Kidney glomerular epithelial cell (primary cell): ENCODE measurements around the gene MSANTD1.
"Not testable (repeated sequence)": the region's sequence is repeated elsewhere in the genome, so short reads cannot be mapped to it uniquely, and the experiment has no call there.

Experiments used
- DNase-seq: peaks from one replicate; lab custom pipeline; 2025; lab: John Stamatoyannopoulos, UW

Gene MSANTD1

GRCh38 chr4:3291411-3291968 is 42.5 kb downstream of the MSANTD1 start:
- peak; percentile 37 for DNase-seq

DNA sequence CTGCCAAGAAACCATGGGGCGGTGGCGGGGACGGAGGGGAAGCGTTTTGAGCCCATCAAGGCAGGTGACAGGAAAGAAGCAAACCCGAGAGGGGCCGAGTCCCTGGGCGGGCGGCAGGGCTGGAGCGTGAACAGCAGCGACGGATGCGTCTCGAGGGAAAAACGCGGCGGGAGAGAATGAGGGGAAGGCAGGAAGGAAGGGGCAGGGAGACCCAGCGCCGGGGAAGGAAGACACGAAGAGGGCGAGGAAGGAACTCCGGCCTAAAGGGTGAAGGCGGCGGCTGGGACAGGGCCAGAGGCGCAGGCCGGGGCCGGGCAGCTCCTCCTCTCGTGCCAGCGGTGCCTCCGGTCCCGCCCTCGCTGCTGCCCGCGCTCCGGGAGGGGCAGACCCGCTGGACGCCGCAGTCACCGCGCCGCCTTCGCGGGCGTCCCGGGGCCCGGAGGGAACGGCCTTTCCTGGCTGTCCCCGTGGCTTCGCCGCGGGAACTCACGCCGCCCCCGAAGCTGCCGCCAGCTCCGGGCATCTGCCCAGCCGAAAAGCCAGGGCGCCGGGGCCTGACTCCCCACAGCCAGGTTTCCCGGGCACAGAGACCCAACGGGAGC is 43.1 kb downstream of the MSANTD1 start:
- DNase-seq, result no peak

DNA sequence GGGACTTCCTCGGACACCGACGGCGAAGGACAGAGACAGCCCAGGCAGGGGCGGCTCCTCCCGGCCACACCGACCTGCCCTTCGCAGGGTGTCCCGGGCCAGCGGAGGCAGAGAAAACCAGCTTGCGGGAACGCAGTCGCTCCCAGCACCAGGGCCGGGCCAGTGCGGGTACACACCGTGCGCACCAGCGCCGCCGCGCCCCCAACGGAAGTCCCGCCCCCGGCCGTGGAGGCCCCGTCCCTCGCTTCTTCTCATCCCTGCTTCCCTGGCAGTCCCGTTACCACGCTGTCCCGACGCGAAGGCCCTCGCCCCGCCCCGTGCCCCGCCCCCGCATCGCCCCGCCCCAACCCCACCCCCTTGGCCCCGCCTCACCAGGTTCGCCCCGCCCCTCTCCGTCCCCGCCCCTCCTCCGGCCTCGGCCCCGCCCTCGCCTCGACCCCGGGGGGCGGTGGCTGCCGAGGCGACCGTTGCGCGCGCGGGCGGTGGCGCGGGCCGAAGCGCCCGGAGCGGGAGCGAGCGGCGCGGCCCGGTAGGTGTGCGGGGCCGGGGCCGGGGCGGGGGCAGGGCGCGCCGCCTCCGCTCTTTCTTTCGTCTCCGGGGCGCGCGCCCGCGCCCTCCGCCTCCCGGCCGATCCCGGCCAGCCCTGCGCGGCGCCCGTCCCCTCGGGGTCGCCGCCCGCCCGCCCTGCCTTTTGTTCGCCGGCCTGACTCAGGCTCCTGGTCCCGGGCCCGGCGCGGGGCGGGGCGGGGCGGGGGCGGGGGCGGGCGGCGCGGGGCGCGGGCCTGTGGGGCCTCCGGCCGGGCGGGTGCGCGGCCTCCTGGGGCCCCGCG is 43.8 kb downstream of the MSANTD1 start, which contains the start of gene RGS12:
RGS12 (plus strand) TSS at position 451 of the 830 bp plus-strand sequence. CDS start 23,150 bp downstream, outside the sequence.
- peak; percentile 52 for DNase-seq

DNA sequence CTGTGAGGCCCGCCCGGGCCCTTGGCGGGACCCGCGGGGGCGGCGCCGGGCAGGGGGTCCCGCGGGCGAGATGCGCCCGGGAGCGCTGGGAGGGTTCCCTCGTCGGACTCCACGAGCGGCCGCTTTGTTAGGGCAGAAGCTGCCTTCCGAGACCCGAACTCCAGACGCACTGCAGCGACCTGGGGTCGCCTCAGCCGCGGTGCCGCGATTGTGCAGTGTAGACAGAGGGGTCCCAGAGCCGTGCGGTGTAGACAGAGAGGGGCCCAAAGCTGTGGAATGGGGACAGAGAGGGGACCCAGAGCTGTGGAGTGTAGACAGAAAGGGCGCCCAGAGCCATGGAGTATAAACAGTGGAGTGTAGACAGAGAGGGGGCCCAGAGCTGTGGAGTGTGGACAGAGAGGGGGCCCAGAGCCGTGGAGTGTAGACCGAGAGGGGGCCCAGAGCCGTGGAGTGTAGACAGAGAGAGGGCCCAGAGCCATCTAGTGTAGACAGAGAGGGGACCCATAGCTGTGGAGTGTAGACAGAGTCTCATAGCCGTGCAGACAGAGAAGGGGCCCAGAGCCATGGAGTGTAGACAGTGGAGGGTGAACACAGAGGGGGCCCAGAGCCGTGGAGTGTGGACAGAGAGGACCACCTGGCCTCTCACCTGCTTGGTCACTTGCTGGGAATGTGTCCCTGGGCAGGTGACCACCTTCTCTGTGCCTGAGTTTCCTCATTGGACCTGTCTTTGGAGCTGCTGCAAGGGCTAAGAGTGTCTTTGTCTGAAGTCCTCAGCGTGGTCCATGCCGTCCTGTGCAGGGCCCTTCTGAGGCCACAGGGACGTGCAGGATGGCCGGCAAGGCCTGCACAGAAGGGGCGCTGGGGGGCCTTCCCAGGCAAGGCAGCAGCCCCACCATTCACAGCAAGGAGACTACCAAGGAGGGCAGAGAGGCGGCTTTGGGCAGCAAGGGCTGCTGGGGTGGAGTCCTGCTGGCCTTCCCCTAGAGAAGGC is 44.7 kb downstream of the MSANTD1 start:
- DNase-seq, result no peak

GRCh38 chr4:3294401-3295241 is 45.7 kb downstream of the MSANTD1 start:
- no peak for DNase-seq

GRCh38 chr4:3295837-3296624 is 47.1 kb downstream of the MSANTD1 start:
- DNase-seq, result no peak

- DNase-seq, result no peak
Observed at GRCh38 chr4:3296651-3297050, 47.7 kb downstream of the MSANTD1 start.

- DNase-seq, result no peak
Observed at GRCh38 chr4:3297066-3297859, 48.3 kb downstream of the MSANTD1 start.

DNA sequence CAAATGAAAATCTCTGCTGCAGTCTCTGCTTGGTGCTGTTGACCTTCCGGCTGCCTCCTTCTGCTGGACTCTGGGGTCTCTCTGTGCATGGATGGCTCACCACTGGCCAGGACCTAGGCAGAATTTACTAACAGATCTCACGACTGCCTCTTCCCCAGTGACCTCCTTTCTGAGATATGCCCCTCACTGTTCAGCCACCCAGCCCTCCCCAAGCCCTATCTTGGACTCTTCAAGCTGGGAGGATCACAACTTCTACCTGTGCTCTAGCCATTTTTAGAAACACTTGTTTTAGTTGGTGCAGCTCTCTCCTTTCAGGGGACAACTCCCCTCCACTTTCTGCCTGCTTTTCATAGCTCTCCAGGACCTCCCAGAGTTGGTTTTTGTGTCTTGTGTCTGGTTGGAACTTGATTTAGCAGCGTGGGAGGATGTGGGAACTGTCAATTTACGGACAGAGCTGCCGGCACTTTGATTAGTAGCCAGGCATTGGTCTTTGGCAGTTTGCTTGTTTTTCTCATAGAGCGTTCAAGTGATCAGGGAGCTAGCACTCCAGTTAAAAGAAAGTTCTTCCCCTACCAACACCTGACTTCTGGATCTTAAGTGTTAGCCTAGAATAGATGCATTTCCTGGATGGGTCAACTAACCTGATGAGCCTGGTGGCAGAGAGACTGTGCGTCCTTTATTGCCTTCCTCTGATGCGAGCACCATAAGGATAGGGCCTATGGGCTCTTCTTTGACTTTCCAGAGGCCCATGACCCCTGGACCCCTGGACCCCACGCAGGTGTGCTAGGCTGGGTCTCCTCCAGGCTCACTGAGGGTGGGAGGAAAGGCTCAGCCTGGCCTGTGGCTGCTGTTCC is 50.4 kb downstream of the MSANTD1 start:
- no peak for DNase-seq

GRCh38 chr4:3299976-3300671 is 51.2 kb downstream of the MSANTD1 start:
- no peak for DNase-seq

DNA sequence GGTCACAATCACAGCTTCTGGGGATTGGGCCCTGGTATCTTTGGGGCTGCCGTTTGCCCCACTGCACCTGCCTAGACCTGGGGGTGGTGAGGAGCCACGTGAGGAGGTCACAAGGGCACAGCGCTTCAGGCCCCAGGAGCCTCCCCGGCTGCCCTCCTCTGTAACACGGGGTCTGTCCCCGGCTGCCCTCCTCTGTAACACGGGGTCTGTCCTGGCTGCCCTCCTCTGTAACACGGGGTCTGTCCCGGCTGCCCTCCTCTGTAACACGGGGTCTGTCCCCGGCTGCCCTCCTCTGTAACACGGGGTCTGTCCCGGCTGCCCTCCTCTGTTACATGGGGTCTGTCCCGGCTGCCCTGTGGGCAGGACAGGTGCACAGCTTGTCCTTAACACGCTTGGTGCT is 51.9 kb downstream of the MSANTD1 start:
- not testable (repeated sequence) for DNase-seq

DNA sequence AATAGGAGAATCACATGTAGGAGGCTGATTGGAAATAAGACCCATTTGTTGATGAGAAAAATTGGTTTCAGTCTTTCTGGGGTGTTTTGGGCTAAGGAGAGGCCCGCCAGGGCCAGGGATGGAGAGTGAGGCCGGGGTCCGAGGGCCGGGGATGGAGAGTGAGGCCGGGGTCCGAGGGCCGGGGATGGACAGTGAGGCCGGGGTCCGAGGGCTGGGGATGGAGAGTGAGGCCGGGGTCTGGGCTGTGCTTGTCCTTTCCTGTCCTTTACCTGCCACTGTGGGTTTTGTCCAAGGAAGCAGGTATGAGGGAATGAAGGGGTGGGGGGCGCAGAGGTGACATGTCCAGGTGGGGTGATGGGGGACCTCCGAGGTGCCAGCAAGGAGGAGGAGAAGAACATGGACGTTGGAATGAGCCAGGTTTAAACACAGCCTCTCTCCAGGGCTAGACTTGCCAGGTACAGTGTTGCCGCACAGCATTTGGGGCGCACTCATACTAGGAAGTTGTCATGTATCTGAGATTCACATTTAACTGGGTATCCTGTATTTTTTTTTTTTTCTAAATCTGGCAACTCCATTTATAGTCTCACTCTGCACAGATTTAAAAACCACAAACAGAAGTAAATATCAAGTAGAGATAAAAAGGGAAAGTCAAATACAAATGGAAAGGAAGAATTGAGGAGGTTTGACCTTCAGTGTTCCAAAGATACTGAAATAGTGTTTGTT is 52.7 kb downstream of the MSANTD1 start:
- no peak for DNase-seq

DNA sequence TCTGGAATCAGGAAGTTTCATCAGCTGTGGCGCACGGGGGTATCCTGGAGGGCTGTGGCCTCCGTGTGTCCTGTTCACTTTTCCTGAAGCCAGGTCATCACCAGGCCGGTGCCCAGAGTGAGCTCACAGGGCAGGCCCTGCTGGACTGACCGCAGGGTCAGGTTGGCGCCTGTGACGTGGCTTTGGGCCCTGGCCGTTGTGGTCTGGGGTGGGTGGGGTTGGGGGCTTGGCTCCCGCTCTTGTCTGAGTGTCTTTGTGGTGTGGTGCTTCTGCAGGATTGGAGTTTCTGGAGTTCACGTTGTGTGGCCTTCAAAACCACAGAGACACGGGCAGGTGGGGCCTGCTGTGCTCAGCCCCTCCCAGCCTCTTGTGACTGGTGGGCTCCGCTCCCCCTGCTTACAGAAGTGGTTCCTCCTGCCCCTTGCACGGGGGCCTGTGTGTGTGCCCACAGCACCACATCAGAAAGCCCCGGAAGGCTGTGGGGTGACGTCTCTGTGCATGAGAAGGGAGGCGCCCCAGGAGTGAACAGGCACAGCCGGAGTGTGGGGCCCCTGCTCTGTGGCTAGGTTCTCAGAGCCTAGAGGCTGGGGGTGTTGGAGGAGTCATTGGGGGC is 53.3 kb downstream of the MSANTD1 start:
- DNase-seq, result no peak

GRCh38 chr4:3302786-3303564 is 54.0 kb downstream of the MSANTD1 start:
- no peak for DNase-seq

DNA sequence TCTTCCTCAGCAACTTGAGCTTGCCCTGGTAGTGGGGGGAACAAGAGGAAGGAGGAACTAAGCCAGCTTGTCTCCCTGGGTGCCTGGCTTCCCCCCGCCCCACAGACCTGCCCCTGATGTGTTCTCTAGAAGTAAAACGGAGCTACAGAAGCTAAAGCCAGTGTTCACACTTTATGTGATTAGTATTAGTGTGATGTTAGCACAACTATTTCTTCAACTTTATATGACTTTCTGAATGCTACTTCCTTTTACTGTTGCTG is 54.5 kb downstream of the MSANTD1 start:
- no peak for DNase-seq
